K562 (cell line): Measurements from ENCODE around the gene NLGN3. TPM values are rescaled to one million over a fixed set of nuclear protein-coding genes. Genes with fewer than 3 reads are reported as not detected.

ENCODE experiments used
- ATAC-seq: fragments of 200-7000 bp; cut with Tn5 transposase; 3 replicates; pipeline ENCODE4 v1.9.1; 2020; ENCODE audit warnings: moderate library complexity
- BruUV-seq: library from RNA; stranded (reverse); fragments of 400-500 nt; replicated peaks from 2 replicates; lab custom pipeline; 2021; lab: Mats Ljungman, UMichigan
- CTCF ChIA-PET: fragments of 300-600 bp; formaldehyde crosslinking; extraction: SDS; loops from one replicate; lab custom pipeline; 2021; ENCODE audit warnings: low intra/inter-chr PET ratio; lab: Yijun Ruan, JAX
- POLR2A ChIA-PET: fragments of 300-600, 350-650 bp; sonication (Branson Sonifier 250); formaldehyde crosslinking; extraction: SDS; loops from one replicate; lab custom pipeline; 2021; ENCODE audit warnings: antibody characterized with exemption, inconsistent platforms; lab: Yijun Ruan, JAX
- DNase-seq, 4 experiments: peaks; one replicate each; pipeline versions ENCODE4 v3.0.0 to v3.0.0-alpha.2; 2011 to 2018; ENCODE audit warnings: low spot score in 3 of 4, mixed read lengths in 3 of 4; ENCODE audit errors: extremely low read depth in 1 of 4
- FAIRE-seq: peaks from 2 replicates; lab custom pipeline; 2011; peaks lifted over from hg19 to GRCh38; lab: Jason Lieb, UNC
- H2AFZ ChIP-seq: 2 replicates; pipeline ENCODE4 v1.6.0; 2011; ENCODE audit warnings: low read depth, low read length, control low read depth, inconsistent platforms
- H3K27ac ChIP-seq: fragments of 200-600 bp; 3 replicates; pipeline ENCODE4 v1.8.0; 2011; ENCODE audit warnings: low read depth, mild to moderate bottlenecking, control low read depth, inconsistent platforms, low read length, moderate library complexity, mixed read lengths; ENCODE audit errors: extremely low read depth
- H3K27me3 ChIP-seq, 2 experiments: fragments of 300-600 bp in 1 of 2; 2 replicates in 1 of 2; 3 replicates in 1 of 2; pipeline versions ENCODE4 v1.6.0 to v1.8.0; 2011; ENCODE audit warnings: inconsistent platforms in 2 of 2, low read length in 2 of 2, mild to moderate bottlenecking in 1 of 2, mixed read lengths in 1 of 2, moderate library complexity in 1 of 2; ENCODE audit not compliant: control insufficient read depth in 2 of 2, insufficient read depth in 2 of 2
- H3K36me3 ChIP-seq: fragments of 300-600 bp; 3 replicates; pipeline ENCODE4 v1.8.0; 2011; ENCODE audit warnings: mild to moderate bottlenecking, low read length, inconsistent platforms; ENCODE audit not compliant: control insufficient read depth, insufficient read depth
- H3K4me1 ChIP-seq, 2 experiments: fragments of 200-600 bp in 1 of 2; replicated peaks in 1 of 2; 2 replicates in 1 of 2; 3 replicates in 1 of 2; pipeline versions ENCODE4 v1.5.1 to v1.8.0; 2011; ENCODE audit warnings: inconsistent platforms in 2 of 2, low read length in 2 of 2, mild to moderate bottlenecking in 1 of 2, mixed read lengths in 1 of 2, moderate library complexity in 1 of 2; ENCODE audit not compliant: control insufficient read depth in 2 of 2, insufficient read depth in 2 of 2
- H3K4me2 ChIP-seq: 2 replicates; pipeline ENCODE4 v1.6.1; 2011; ENCODE audit warnings: low read length, control low read depth, inconsistent platforms, mixed read lengths; ENCODE audit not compliant: insufficient read depth
- H3K4me3 ChIP-seq: fragments of 200-600 bp; sonication (generic), shearing (Covaris generic); 2 replicates; pipeline ENCODE4 v1.5.1; 2016; ENCODE audit warnings: control low read depth, inconsistent platforms
- H3K79me2 ChIP-seq: fragments of 200-600 bp; 3 replicates; pipeline ENCODE4 v1.8.0; 2011; ENCODE audit warnings: low read length, inconsistent platforms; ENCODE audit not compliant: control insufficient read depth, insufficient read depth
- H3K9ac ChIP-seq, 2 experiments: 2 replicates each; pipeline versions ENCODE4 v1.6.0 to v1.6.1; 2011; ENCODE audit warnings: low read depth in 2 of 2, low read length in 2 of 2, control low read depth in 1 of 2, inconsistent platforms in 1 of 2, mild to moderate bottlenecking in 1 of 2, mixed read lengths in 1 of 2; ENCODE audit not compliant: insufficient read depth in 1 of 2
- H3K9me1 ChIP-seq: one replicate; pipeline ENCODE4 v1.6.0; 2011; ENCODE audit warnings: inconsistent platforms, mild to moderate bottlenecking, low read length, moderate library complexity; ENCODE audit not compliant: control insufficient read depth, insufficient read depth
- H3K9me3 ChIP-seq: replicated peaks from 2 replicates; pipeline ENCODE4 v1.5.1; 2011; ENCODE audit warnings: low read depth, low read length, inconsistent platforms; ENCODE audit not compliant: control insufficient read depth, insufficient read depth
- H4K20me1 ChIP-seq: replicated peaks from 2 replicates; pipeline ENCODE4 v1.6.1; 2011; ENCODE audit warnings: low read length, inconsistent platforms, mixed read lengths; ENCODE audit not compliant: control insufficient read depth, insufficient read depth
- ARNT ChIP-seq, 2 experiments: fragments of 450-650 bp; IDR thresholded peaks; 2 replicates each; pipeline ENCODE4 v1.6.1; 2016; ENCODE audit warnings: mild to moderate bottlenecking in 1 of 2
- BCOR ChIP-seq: fragments of 450-650 bp; IDR thresholded peaks from 2 replicates; pipeline ENCODE4 v1.6.1; 2016
- BRD4 ChIP-seq: fragments of 200-600 bp; sonication (generic); IDR thresholded peaks from 2 replicates; pipeline ENCODE4 v1.6.1; 2017; ENCODE audit warnings: inconsistent platforms
- C11orf30 ChIP-seq: fragments of 450-650 bp; IDR thresholded peaks from 2 replicates; pipeline ENCODE4 v1.6.1; 2016; ENCODE audit warnings: low read depth, mild to moderate bottlenecking
- CEBPB ChIP-seq: fragments of 450-650 bp; IDR thresholded peaks from 2 replicates; pipeline ENCODE4 v1.6.1; 2016; ENCODE audit warnings: missing genetic modification characterization, missing compliant biosample characterization
- DACH1 ChIP-seq: fragments of 450-650 bp; IDR thresholded peaks from 2 replicates; pipeline ENCODE4 v1.6.1; 2018; ENCODE audit not compliant: partially characterized antibody
- KDM1A ChIP-seq, 2 experiments: fragments of 450-650 bp; IDR thresholded peaks; 2 replicates each; pipeline ENCODE4 v1.6.1; 2016; ENCODE audit warnings: mild to moderate bottlenecking in 2 of 2
- MECOM ChIP-seq: fragments of 250-450 bp; sonication (Bioruptor Pico); IDR thresholded peaks from 2 replicates; pipeline ENCODE4 v1.8.0; 2022; ENCODE audit warnings: inconsistent platforms
- MTA1 ChIP-seq: fragments of 450-650 bp; IDR thresholded peaks from 2 replicates; pipeline ENCODE4 v1.6.1; 2017; ENCODE audit warnings: borderline replicate concordance
- POLR2B ChIP-seq: fragments of 450-650 bp; IDR thresholded peaks from 2 replicates; pipeline ENCODE4 v1.6.1; 2018; ENCODE audit warnings: low read depth; ENCODE audit not compliant: partially characterized antibody
- PURB ChIP-seq: sonication (generic); formaldehyde crosslinking; IDR thresholded peaks from 2 replicates; pipeline ENCODE4 v1.9.0; 2021; ENCODE audit warnings: low read depth, mild to moderate bottlenecking, missing genetic modification reagents
- RAD51 ChIP-seq: fragments of 450-650 bp; IDR thresholded peaks from 2 replicates; pipeline ENCODE4 v1.7.1; 2016; ENCODE audit warnings: low read depth, mild to moderate bottlenecking, borderline replicate concordance
- RBM14 ChIP-seq: fragments of 200-400 bp; formaldehyde crosslinking; IDR thresholded peaks from 2 replicates; pipeline ENCODE4 v1.6.1; 2018; ENCODE audit warnings: low read depth, mild to moderate bottlenecking, low read length, moderate library complexity, borderline replicate concordance; ENCODE audit not compliant: insufficient read depth
- RBM25 ChIP-seq: fragments of 200-400 bp; formaldehyde crosslinking; IDR thresholded peaks from 2 replicates; pipeline ENCODE4 v1.6.1; 2018; ENCODE audit warnings: low read length, low read depth, moderate library complexity; ENCODE audit not compliant: severe bottlenecking
- TEAD1 ChIP-seq, 2 experiments: fragments of 450-650 bp in 1 of 2; sonication (generic) in 1 of 2; formaldehyde crosslinking; IDR thresholded peaks; 2 replicates each; pipeline versions ENCODE4 v1.4.0 to v1.8.0; 2020 to 2022; ENCODE audit warnings: mild to moderate bottlenecking in 2 of 2, missing genetic modification reagents in 1 of 2
- TFAM ChIP-seq: fragments of 250-450 bp; sonication (Bioruptor Pico); conservative IDR thresholded peaks from 2 replicates; pipeline ENCODE4 v1.5.0; 2021; ENCODE audit warnings: mild to moderate bottlenecking, moderate library complexity
- ZNF354B ChIP-seq: fragments of 250-450 bp; sonication (Bioruptor Pico); IDR thresholded peaks from 2 replicates; pipeline ENCODE4 v1.4.0; 2020
- WGBS: fragments of 100-300 bp; shearing (Covaris generic); methylation state at CpG from one replicate; pipeline ENCODE4 v1.1.6; 2016; ENCODE audit warnings: low coverage, mixed read lengths; ENCODE audit not compliant: insufficient coverage; ENCODE audit errors: missing lambda C conversion rate; 5-methylcytosine and 5-hydroxymethylcytosine counted together
- in situ Hi-C: fragments of 300-500 bp; cut with MboI; formaldehyde crosslinking; loops from 4 replicates; pipeline ENCODE4 v1.15.0; 2018; ENCODE audit warnings: inconsistent platforms, mixed read lengths
- intact Hi-C: fragments of 100-400 bp; cut with micrococcal nuclease; formaldehyde crosslinking; loops from 2 replicates; pipeline ENCODE4 v1.14.2; 2022
- polyA plus RNA-seq, 8 experiments: library from polyadenylated mRNA; depleted of rRNA in 4 of 8; stranded (reverse) in 5 of 8; unstranded in 3 of 8; fragments of >200 nt; fragmentation: Nextera tagmentation in 2 of 8; fragmentation: Illumina TruSeq in 1 of 8; extraction: Ambion mirVana in 2 of 8; extraction: Trizol in 1 of 8; gene quantifications; 2 replicates each; pipeline versions ENCODE4 v1.2.1 to v1.2.3, GENCODE V29; 2011 to 2014; ENCODE audit warnings: inconsistent platforms in 1 of 8, missing spikeins in 1 of 8
- total RNA-seq, 7 experiments: library from RNA; depleted of rRNA in 6 of 7; stranded (reverse); fragments of >200 nt in 6 of 7; fragmentation: Illumina TruSeq in 2 of 7; extraction: Trizol in 2 of 7; gene quantifications; 2 replicates each; pipeline versions ENCODE4 v1.2.1 to v1.2.3, GENCODE V29; 2011 to 2021; ENCODE audit warnings: low replicate concordance in 1 of 7
- TF ChIP-seq, protein P1 (sequence below): fragments of 450-650 bp; formaldehyde crosslinking; conservative IDR thresholded peaks from 2 replicates; pipeline ENCODE4 v1.4.0; 2022; ENCODE audit warnings: mild to moderate bottlenecking, missing genetic modification characterization
- TF ChIP-seq, protein P2 (sequence below): IDR thresholded peaks from 3 replicates; pipeline ENCODE4 v1.6.1; 2011; ENCODE audit warnings: borderline replicate concordance, mild to moderate bottlenecking; ENCODE audit not compliant: insufficient read length, insufficient read depth

NLGN3 gene
- total and polyA plus RNA-seq, 9 of the 15 experiments (the other 6 are each of a cell fraction or from before 2014, with no cell fraction given) = 0.03 to 0.86 (median 0.25) TPM

DNA sequence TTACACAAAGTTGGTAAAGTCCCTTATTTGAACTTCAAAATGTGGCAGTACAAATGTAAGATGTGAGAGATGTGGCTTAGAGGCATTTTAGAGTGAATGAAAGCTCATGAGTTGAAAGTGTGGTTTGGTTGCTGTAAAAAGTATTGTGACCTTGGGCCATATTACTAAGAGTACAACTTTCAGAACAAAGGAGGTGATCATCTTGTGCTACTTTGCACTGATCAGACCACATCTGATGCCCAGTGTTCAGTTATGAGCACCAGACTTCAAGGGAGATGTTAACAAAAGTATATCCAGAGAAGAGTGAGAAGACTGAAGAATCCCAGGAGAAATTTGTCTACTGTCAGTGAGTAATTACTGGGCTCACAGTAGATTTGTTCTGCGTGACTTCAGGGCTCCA, 30.2 kb downstream of the NLGN3 start:
- H3K4me2 ChIP-seq = no peak overlapping the region
- intact Hi-C loops (loop anchor here (5.0 kb wide), 2 partner anchors 402 to 722 kb away; no protein-coding TSS in a partner anchor), in situ Hi-C loops (loop anchor here (5.0 to 10.0 kb wide), 3 partner anchors 77 to 410 kb away; partner anchors contain the start of gene FOXO4)
- ChIA-PET POLR2A (no interaction called here), CTCF (no interaction called here)
- BruUV-seq = no TSS peak
- no peak for ATAC-seq
- no peaks in the 10 kb centered on the region for H3K27me3 ChIP-seq
- WGBS = 73% methylated on average over 1 of the region's 1 CpG
- DNase-seq = no peak
- TF ChIP-seq TFAM (CRISPR knock-in tag) = no peak
- no peak for TF ChIP-seq MECOM (CRISPR knock-in tag)
- TF ChIP-seq, protein P1, sequence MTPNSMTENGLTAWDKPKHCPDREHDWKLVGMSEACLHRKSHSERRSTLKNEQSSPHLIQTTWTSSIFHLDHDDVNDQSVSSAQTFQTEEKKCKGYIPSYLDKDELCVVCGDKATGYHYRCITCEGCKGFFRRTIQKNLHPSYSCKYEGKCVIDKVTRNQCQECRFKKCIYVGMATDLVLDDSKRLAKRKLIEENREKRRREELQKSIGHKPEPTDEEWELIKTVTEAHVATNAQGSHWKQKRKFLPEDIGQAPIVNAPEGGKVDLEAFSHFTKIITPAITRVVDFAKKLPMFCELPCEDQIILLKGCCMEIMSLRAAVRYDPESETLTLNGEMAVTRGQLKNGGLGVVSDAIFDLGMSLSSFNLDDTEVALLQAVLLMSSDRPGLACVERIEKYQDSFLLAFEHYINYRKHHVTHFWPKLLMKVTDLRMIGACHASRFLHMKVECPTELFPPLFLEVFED (CRISPR knock-in tag) = no peak
- TF ChIP-seq BCOR = peak; percentile 75
- no peak for TF ChIP-seq MTA1
- no peak for TF ChIP-seq ZNF354B (CRISPR knock-in tag)
- TF ChIP-seq BRD4 = no peak
- no peak for TF ChIP-seq TEAD1 (CRISPR knock-in tag; IDR thresholded peaks at IDR 0.05)
- TF ChIP-seq POLR2B = no peak
- TF ChIP-seq, protein P2, sequence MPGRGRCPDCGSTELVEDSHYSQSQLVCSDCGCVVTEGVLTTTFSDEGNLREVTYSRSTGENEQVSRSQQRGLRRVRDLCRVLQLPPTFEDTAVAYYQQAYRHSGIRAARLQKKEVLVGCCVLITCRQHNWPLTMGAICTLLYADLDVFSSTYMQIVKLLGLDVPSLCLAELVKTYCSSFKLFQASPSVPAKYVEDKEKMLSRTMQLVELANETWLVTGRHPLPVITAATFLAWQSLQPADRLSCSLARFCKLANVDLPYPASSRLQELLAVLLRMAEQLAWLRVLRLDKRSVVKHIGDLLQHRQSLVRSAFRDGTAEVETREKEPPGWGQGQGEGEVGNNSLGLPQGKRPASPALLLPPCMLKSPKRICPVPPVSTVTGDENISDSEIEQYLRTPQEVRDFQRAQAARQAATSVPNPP = no peak
- TF ChIP-seq RBM14 = no peak
- no peak for TF ChIP-seq CEBPB (tag)
- TF ChIP-seq PURB = no peak
- 0 out of 4 replicates have a peak, but pooled peaks of 1 of the 2 experiments have one; percentile 36 for TF ChIP-seq KDM1A (IDR thresholded peaks at IDR 0.05)
- TF ChIP-seq C11orf30 = no peak
- no peak for TF ChIP-seq RAD51
- no peak for TF ChIP-seq ARNT (IDR thresholded peaks at IDR 0.05)
- no peak for TF ChIP-seq DACH1
- peak; percentile 79 for TF ChIP-seq RBM25
- H3K4me1 ChIP-seq = peaks cover 17 to 25% of the 10 kb centered on the region in 2 experiments; a peak in 4 of 5 replicates
- FAIRE-seq = no peak
- no peak overlapping the region for H2AFZ ChIP-seq
- H3K27ac ChIP-seq = no peak overlapping the region
- H3K9ac ChIP-seq = no peak overlapping the region
- H3K9me3 ChIP-seq = no peaks in the 10 kb centered on the region
- no peak overlapping the region for H3K4me3 ChIP-seq
- H3K9me1 ChIP-seq = no peaks in the 10 kb centered on the region
- H4K20me1 ChIP-seq = no peaks in the 10 kb centered on the region
- no peaks in the 10 kb centered on the region for H3K79me2 ChIP-seq
- no peaks in the 10 kb centered on the region; the same call in 2 of the 3 replicates for H3K36me3 ChIP-seq
